Chondrocyte (in vitro differentiated cells): Measurements from ENCODE around the gene BCL6B. TPM values are rescaled to one million over a fixed set of nuclear protein-coding genes. Genes with fewer than 3 reads are reported as not detected.
A peak's percentile ranks its signal among the peaks of the same experiment; 100 is the strongest.

ENCODE experiments used
- DNase-seq: peaks from one replicate; pipeline ENCODE4 v3.0.0; 2021; ENCODE audit warnings: mixed read lengths, low spot score
- H3K27ac Mint-ChIP-seq: one replicate; pipeline ENCODE4 v1.8.0; 2021; ENCODE audit warnings: mild to moderate bottlenecking, moderate library complexity, mixed read lengths; ENCODE audit not compliant: unreplicated experiment
- H3K27me3 Mint-ChIP-seq: 2 replicates; pipeline ENCODE4 v1.8.0; 2021; ENCODE audit warnings: low read depth, mixed read lengths
- H3K36me3 Mint-ChIP-seq: 2 replicates; pipeline ENCODE4 v1.8.0; 2021; ENCODE audit warnings: low read depth, mixed read lengths
- H3K4me1 Mint-ChIP-seq: 2 replicates; pipeline ENCODE4 v1.8.0; 2021; ENCODE audit warnings: low read depth, mild to moderate bottlenecking, mixed read lengths
- H3K4me3 Mint-ChIP-seq: one replicate; pipeline ENCODE4 v1.8.0; 2021; ENCODE audit warnings: mild to moderate bottlenecking, moderate library complexity, mixed read lengths; ENCODE audit not compliant: unreplicated experiment
- H3K9me3 Mint-ChIP-seq: 2 replicates; pipeline ENCODE4 v1.8.0; 2021; ENCODE audit warnings: low read depth, mixed read lengths
- total RNA-seq: library from RNA; stranded (reverse); gene quantifications from 3 replicates; pipeline ENCODE4 v1.2.1, GENCODE V29; 2021
- TF ChIP-seq, protein P1 (sequence below): fragments of 200-600 bp; sonication (generic); IDR thresholded peaks from 2 replicates; pipeline ENCODE4 v1.5.0; 2021; ENCODE audit warnings: antibody characterized with exemption, mild to moderate bottlenecking, moderate library complexity

BCL6B gene
- total RNA-seq, 1 donor from 2014 or later = not detected

DNA sequence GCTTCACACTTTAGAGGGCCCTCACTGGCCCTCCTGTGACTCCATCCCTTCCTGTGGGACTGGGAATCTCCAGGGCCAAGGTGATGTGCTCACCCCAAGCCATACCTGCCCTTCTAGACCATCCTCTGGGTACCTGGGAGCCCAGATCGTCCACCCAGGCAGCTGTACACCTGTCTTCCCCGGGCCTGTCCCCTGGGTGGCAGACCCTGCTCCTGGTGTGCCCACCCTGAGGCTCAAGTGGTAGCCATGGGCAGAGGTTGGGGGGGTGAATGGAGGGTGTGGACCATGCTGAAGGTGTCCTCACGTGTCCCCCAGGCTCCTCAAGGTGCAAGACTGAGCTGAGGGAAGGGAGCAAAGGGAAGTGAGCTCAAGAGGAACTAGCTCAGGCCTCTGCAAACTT is 47.9 kb downstream of the BCL6B start:
- Mint-ChIP-seq H3K4me1 (no peaks in the 10 kb centered on the region), H3K36me3 (peaks cover 6% of the 10 kb centered on the region), H3K9me3 (peaks cover 19% of the 10 kb centered on the region), H3K27me3 (peaks cover 24% of the 10 kb centered on the region), H3K27ac (no peak overlapping the region), H3K4me3 (no peak overlapping the region)
- peak; percentile 52 for DNase-seq
- TF ChIP-seq, protein P1, sequence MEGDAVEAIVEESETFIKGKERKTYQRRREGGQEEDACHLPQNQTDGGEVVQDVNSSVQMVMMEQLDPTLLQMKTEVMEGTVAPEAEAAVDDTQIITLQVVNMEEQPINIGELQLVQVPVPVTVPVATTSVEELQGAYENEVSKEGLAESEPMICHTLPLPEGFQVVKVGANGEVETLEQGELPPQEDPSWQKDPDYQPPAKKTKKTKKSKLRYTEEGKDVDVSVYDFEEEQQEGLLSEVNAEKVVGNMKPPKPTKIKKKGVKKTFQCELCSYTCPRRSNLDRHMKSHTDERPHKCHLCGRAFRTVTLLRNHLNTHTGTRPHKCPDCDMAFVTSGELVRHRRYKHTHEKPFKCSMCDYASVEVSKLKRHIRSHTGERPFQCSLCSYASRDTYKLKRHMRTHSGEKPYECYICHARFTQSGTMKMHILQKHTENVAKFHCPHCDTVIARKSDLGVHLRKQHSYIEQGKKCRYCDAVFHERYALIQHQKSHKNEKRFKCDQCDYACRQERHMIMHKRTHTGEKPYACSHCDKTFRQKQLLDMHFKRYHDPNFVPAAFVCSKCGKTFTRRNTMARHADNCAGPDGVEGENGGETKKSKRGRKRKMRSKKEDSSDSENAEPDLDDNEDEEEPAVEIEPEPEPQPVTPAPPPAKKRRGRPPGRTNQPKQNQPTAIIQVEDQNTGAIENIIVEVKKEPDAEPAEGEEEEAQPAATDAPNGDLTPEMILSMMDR = no peak

DNA sequence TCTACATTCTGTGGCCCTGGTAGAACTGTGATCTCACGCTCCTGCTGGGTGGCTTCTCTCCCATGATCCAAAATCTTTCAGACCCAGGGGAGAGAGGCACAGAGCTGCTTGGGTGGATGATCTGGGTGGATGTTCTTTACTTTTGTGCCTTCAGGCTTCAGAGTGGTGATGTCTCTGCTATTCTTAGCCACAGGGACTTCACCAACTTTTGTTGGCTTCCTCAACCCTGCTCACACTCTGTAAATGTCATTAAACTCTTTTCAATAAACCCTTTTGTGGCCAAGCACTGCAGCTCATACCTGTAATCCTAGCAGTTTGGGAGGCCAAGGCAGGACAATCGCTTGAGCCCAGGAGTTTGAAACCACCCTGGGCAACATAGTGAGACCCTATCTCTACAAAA is 49.6 kb downstream of the BCL6B start:
- no peak overlapping the region for H3K4me3 Mint-ChIP-seq
- no peak for DNase-seq
- H3K27ac Mint-ChIP-seq = no peak overlapping the region
- H3K4me1 Mint-ChIP-seq = no peaks in the 10 kb centered on the region
- peaks cover 26% of the 10 kb centered on the region for H3K27me3 Mint-ChIP-seq
- peaks cover 18% of the 10 kb centered on the region for H3K9me3 Mint-ChIP-seq
- H3K36me3 Mint-ChIP-seq = peaks cover 6% of the 10 kb centered on the region
- TF ChIP-seq, protein P1 = no peak

DNA sequence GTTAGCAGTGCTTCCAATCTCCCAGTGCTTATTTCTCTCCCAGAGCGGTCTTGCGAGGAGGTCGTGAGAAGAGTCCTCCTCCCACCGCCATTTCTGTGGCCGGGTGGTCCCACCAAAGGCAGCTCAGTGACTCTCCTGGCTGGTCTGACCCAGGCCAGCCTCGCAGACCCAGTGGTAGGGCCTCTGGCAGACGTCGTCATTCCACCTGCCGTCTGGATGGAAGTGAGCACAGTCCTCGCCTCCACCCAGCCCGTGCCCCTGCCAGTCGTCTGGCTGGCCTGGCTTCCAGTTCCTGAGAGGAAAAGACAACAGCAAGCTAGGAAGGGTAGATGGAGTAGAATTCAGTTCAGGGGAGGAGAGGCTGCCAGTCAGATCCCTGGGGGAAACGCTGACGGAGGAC is 52.1 kb downstream of the BCL6B start:
- H3K9me3 Mint-ChIP-seq = no peaks in the 10 kb centered on the region
- no peak overlapping the region for H3K27ac Mint-ChIP-seq
- peak; percentile 72 for DNase-seq
- H3K4me3 Mint-ChIP-seq = no peak overlapping the region
- H3K27me3 Mint-ChIP-seq = peaks cover 26% of the 10 kb centered on the region
- TF ChIP-seq, protein P1 = no peak
- H3K36me3 Mint-ChIP-seq = peaks cover 2% of the 10 kb centered on the region
- H3K4me1 Mint-ChIP-seq = no peaks in the 10 kb centered on the region

DNA sequence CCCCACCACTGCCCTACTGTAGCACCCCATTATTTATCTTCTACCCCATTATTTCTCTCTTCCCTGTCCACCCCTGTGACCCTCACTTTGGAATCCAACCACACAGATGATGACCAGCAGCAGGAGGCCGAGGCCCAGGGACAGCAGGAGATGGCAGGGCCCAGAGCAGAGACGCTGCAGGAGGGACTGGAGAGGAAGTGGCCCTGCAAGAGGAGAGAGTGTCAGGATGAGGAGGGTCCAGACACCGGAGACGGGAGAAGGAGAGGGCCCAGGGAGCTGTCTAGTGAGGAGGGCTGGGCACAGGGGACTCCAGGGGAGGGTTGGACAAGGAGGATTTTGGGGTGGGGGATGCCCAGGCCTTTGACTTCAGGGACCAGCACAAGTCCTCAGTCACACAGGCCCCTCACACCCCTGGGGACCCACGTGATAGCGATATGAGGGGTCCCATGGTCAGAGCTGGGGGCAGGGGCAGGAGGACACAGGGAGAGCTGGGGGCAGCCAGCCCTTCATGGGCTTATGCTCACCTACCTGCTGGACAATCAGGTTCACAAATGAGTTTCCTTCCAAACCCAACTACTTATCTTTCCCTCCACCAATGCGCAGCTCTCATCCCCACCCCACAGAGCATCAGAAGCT is 55.2 kb downstream of the BCL6B start:
- Mint-ChIP-seq H3K27me3 (peaks cover 13% of the 10 kb centered on the region), H3K4me3 (no peak overlapping the region), H3K27ac (peak overlapping the region; percentile 32), H3K4me1 (no peaks in the 10 kb centered on the region), H3K36me3 (no peaks in the 10 kb centered on the region), H3K9me3 (no peaks in the 10 kb centered on the region)
- DNase-seq = peak; percentile 44
- TF ChIP-seq, protein P1 = no peak

DNA sequence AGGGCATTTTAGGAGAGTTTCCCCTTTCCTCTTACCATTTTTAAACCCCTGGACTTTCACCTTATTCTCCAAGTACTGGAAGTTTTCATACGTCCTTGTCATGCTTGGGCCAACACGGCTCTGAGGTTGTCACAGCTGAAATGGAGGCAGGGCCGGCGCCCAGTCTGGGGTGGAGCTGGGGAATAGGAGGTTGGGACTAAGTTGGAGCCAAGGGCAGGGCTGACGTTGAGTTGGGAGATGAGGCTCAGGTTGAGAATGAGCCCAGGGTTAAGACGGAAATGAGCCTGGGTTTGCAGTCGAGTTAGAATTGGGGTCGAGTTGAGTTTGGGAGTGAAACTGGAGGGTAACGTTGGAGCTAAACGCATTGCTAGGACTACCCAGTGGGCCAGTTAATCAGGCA is 55.9 kb downstream of the BCL6B start:
- H3K4me1 Mint-ChIP-seq = peaks cover under 1% of the 10 kb centered on the region
- H3K27me3 Mint-ChIP-seq = peaks cover 14% of the 10 kb centered on the region
- no peak overlapping the region for H3K4me3 Mint-ChIP-seq
- no peaks in the 10 kb centered on the region for H3K36me3 Mint-ChIP-seq
- no peaks in the 10 kb centered on the region for H3K9me3 Mint-ChIP-seq
- DNase-seq = peak; percentile 54
- TF ChIP-seq, protein P1 = no peak
- no peak overlapping the region for H3K27ac Mint-ChIP-seq

Other genes starting within 250 kb of the BCL6B start
- gene FBXO39, start 246.8 kb upstream of the BCL6B start, total RNA-seq = not detected in 3 replicates
- gene TEKT1, start 191.3 kb upstream of the BCL6B start, total RNA-seq = not detected in 3 replicates
- not detected in 3 replicates for gene ALOX12, start 27.0 kb upstream of the BCL6B start, total RNA-seq
- 241 to 266 TPM (median 259 TPM) in 3 replicates for gene RNASEK, start 10.4 kb upstream of the BCL6B start, total RNA-seq
- gene SLC16A13, start 13.0 kb downstream of the BCL6B start, total RNA-seq = 3.5 to 5.4 TPM (median 4.8 TPM) in 3 replicates
- gene SLC16A11, start 21.0 kb downstream of the BCL6B start, total RNA-seq = 0.41 to 0.85 TPM (median 0.47 TPM) in 3 replicates
- gene CLEC10A, start 57.2 kb downstream of the BCL6B start, total RNA-seq = not detected in 3 replicates
- not detected in 3 replicates for gene ASGR2, start 91.8 kb downstream of the BCL6B start, total RNA-seq
- gene ASGR1, start 156.3 kb downstream of the BCL6B start, total RNA-seq = 0.46 to 1.9 TPM (median 0.97 TPM) in 3 replicates
- gene DLG4, start 196.8 kb downstream of the BCL6B start, total RNA-seq = 28.3 to 34.4 TPM (median 31.3 TPM) in 3 replicates
- 427 to 584 TPM (median 454 TPM) in 3 replicates for gene ACADVL, start 196.9 kb downstream of the BCL6B start, total RNA-seq
- 58.8 to 65.2 TPM (median 59.5 TPM) in 3 replicates for gene DVL2, start 211.5 kb downstream of the BCL6B start, total RNA-seq
- 49.5 to 57.8 TPM (median 53.1 TPM) in 3 replicates for gene PHF23, start 216.4 kb downstream of the BCL6B start, total RNA-seq
- 449 to 459 TPM (median 455 TPM) in 3 replicates for gene GABARAP, start 219.4 kb downstream of the BCL6B start, total RNA-seq
- gene CTDNEP1, start 228.7 kb downstream of the BCL6B start, total RNA-seq = 105 to 118 TPM (median 111 TPM) in 3 replicates
- 24.9 to 32.7 TPM (median 25.8 TPM) in 3 replicates for gene ELP5, start 229.2 kb downstream of the BCL6B start, total RNA-seq
- 0.42 to 0.54 TPM (median 0.46 TPM) in 3 replicates for gene CLDN7, start 239.4 kb downstream of the BCL6B start, total RNA-seq